Left renal pelvis (tissue), 4 donors: ENCODE data around the gene PWWP2A. TPM values are rescaled to one million over a fixed set of nuclear protein-coding genes. Genes with fewer than 3 reads are reported as not detected.

Experiments
- DNase-seq, 4 donors: peaks; one replicate each; pipeline ENCODE4 v3.0.0-alpha.2; 2013; ENCODE audit warnings: low read depth in 4 of 4, low spot score in 3 of 4
- polyA plus RNA-seq, 4 donors: library from polyadenylated mRNA; unstranded; fragments of 120-200 nt; gene quantifications; one replicate each; pipeline ENCODE4 v1.2.1, GENCODE V29; 2013; ENCODE audit not compliant: insufficient read length in 4 of 4

PWWP2A gene
- polyA plus RNA-seq, 4 donors: 25.0 to 34.3 (median 33.0) TPM

GRCh38 chr5:160133071-160133917 is 14.0 kb upstream of the PWWP2A start:
- DNase-seq: peak in 2 of 4 donors; percentile 27 to 33

DNA sequence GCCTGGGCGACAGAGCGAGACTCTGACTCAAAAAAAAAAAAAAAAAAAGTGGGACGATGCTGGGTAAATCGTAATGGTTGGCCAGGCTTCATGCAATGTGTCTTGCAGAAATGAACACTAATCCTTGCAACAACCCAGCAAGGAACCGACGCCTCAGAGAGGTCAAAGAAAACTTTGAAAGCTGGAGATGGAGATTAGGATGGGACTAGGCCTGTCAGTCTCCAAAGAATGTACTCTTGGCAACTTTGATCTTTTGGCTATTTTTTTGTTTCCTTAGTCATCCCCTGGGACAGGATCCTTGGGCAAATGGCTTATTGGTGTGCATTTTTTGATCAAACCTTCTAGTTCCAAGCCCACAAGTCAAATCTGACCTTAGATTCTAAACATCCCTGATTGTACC is 10.6 kb upstream of the PWWP2A start:
- DNase-seq: no peak

DNA sequence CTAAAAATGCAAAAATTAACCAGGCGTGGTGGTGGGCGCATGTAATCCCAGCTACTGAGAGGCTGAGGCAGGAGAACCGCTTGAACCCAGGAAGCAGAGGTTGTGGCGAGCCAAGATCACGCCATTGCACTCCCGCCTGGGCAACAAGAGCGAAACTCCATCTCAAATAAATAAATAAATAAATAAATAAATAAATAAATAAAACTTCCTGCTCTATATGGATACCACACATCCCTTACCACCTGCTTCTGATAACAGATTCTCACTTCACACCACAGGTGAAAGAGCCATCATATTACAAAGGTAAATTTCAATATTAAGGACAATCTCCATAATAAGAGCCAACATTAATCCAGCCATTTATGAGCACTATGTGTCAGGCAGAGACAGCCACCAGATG is 9.4 kb upstream of the PWWP2A start:
- no peak for DNase-seq

- DNase-seq: no peak
Measured at GRCh38 chr5:160119905-160120266, 636 bp upstream of the PWWP2A start.

- DNase-seq: no peak
Measured at GRCh38 chr5:160118349-160119141, 705 bp downstream of the PWWP2A start.

GRCh38 chr5:160116991-160117390 is 2.3 kb downstream of the PWWP2A start:
- no peak for DNase-seq

DNA sequence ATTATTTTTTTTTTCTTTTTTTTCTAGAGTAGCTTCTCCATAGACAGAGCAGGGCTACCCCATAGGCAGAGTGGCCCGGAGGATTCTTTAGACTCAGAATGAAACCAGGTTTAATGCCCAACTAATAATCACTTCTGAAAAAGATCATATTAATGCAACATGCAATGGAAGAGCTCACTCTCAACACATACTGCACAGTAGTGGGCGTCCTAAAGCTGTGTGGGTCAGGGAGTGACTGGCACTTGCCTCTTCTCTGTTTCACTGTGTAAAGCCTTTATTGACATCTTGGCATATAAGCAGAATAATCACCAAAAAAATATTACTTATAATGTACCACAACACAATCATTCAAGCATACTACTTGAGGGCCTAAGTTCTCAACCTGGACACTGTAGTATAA is 11.1 kb downstream of the PWWP2A start:
- DNase-seq: no peak

DNA sequence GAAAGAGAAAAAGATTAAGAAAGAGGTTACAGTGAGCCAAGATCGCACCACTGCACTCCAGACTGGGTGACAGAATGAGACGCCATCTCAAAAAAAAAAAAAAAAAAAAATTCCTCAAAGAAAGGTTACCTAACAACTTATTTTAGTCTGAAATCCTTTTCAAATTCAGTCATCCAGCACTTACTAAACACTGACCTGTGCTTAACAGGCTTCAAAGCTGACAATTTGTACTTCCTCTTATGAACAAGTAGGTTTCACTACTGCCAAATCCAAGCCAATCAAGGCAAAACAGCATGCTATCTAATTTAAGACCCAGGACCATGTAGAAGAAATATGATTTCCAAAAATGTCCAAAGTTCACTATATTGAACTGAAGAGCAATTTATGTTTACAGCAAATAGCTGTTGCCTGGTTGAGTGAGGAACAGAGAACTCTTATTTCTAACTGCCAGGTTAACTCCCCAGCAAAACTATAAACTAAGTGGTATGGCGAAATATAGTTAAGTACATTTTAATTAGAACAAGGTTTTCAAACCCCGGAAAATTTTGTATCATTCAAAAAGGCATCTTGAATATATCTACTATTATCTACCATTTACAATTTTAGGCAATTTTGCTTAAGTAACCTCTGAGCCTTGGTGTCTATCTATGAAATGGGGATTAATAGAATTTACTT is 13.4 kb downstream of the PWWP2A start:
- DNase-seq: no peak

DNA sequence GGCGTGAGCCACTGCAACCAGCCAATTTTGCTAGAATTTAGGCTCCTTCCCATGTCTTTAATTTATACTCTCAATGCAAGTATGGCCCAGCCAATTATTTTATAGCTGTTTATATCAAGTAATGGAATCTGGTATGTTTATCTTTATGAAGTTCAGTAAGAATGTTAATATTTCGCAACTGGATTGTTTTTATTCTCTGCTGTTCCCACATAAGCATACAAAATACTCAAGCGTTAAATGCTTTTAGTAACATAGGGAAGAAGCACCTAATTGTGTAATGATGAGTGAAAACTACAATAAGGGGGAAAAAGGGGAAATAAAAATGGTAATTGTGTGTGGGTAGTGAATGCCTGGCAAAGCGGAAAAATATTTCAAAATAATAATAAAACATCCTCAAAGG is 21.3 kb downstream of the PWWP2A start:
- DNase-seq: no peak

DNA sequence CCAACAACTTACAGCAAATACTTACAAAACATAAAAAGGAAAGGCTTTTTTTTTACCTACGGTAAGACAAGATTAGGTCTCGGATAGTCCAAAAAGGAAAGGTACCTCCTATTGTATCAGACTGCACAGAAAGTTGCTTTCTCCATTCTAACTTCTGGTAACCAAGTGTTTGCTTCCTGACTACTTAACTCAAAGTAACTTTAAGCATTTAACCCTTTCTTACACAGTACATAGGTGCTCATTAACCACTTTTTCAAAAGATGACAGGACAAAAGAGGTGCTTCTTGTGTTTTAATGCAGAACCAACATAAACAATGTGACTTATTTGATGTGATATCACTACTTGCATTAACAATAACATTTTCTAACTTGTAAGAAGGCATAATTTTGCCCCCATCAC is 23.1 kb downstream of the PWWP2A start:
- DNase-seq: no peak

GRCh38 chr5:160092960-160093707 is 26.1 kb downstream of the PWWP2A start:
- no peak for DNase-seq

DNA sequence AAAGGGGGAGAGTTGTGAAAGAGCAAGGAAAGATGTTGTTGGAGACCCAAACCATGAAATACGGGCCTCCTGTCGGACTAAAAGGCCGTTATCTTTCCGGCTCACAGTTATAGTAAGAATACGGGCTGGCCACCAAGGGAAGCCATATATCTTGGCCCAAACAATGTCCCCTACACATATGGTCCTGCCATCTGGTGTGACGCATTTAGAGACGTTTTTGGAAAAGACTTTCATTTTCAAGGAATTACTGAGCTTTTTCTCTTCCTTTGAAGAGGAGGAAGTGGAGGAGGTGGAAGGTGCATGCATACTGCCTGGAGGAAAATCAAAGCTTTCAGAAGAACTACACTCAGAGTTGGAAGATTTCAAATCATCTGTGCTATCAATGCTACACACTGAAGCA is 26.7 kb downstream of the PWWP2A start:
- no peak for DNase-seq

DNA sequence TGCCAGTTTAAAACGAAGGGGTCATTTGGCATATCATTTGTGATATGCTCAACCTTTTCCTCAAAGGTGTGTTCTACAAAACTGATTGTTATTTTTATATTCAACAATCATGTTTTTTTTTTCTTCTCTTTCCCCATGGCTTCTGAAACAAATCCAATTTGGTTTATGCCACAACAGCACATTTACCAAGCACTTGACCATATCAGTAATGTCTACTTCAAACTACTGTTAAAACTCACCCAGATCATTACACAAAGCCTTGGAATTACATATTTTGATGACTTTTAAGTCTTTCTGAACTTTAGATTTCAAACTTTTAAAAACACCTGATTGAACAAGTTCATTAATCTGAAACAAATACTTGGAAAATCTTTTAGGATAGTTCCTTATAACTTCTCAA is 29.2 kb downstream of the PWWP2A start:
- DNase-seq: no peak

DNA sequence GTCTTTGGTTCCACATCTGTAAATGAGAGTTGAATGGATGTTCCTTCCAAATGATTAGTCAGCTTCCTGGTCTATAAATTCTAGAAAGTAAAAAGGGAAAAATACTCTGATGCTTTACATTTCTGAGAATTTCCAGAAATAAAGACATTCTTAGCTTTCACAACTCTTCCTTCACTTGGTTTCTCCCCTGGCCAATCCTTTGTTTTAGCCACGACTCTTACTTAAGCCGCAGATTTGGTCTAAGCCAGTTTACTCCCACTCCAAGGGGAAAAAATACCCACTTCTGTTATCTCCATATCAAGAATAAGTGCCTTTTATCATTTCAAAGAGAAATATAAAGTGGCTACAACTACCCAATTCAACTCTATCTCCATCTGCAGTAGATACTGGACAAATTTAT is 29.7 kb downstream of the PWWP2A start:
- no peak for DNase-seq

DNA sequence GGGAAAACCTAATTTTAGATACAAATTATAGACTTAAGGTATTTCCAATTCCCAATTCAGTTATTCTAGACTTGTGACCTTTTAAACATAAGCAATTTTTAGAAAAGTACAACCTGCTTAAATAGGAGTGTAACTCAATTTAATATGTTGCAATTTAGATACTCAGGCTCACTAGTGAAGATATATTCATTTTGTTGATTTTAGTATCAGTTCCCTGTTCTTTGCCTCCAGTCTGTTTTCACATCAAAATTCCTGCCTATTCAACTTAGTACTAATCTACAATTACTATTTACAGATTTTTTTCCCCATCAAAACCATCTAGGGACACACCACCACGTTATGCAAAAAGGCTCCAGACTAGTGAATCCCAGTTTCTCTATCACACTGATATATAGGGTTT is 30.4 kb downstream of the PWWP2A start:
- DNase-seq: no peak

GRCh38 chr5:160087199-160087598 is 32.1 kb downstream of the PWWP2A start:
- no peak for DNase-seq

- no peak for DNase-seq
Measured at GRCh38 chr5:160084144-160084543, 35.1 kb downstream of the PWWP2A start.

DNA sequence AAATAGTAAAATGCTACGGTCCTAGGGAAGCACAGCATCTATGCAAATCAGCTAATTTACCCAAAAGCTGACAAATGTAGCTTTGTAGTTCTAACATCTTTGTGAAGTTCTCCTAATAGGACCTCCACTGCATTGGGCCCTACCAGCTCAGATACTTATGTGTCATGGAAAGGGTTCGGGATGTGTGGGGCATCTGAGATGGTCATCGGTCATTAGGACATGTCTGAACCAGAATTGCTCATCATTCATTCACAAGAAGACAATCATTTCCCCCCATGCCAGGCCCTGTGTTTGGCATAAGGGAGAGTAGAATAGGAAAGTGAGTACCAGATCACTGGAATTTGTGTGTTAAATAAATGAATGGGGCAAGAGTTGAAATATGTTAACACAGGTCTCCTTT is 35.7 kb downstream of the PWWP2A start:
- DNase-seq: no peak

DNA sequence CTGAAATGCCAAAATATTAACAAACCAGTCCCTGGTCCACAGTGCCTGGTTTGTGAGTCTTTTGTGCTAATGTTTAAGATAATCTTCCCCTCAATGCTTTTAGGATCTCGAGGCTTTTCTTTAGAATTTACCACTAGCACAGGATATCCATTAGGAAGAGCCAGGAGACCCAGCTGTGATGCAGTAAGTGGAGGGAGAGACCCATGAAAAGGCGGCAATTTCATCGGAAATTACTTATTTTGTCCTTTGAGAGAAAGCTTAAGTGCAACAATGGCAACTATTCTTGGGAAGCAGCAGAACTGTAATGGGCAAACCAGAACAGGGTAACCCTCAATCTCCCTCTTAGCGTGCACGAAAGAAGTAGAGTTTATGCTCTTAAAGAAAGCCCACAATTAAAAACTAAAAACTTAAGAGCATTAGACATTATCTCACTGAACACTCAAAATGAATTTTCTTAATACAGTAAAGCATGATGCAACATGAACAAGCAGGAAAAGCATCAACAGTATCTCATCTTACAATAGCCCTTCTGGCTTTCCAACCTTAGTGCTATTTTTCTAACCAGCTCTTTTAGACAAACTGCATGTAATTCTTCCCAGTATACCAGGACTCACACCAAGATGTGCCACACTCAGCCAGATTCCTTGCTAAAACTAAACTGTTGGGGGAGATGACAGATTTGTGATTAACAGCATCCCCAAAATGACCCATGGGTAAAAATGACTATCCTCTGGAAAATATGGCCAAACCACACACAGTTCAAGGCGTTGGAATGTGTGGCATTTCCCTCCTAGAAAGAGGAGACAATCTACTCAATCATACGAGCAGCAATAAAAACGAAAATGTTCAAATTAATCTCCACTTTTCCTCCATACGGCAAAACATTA is 36.4 kb downstream of the PWWP2A start:
- DNase-seq: no peak

DNA sequence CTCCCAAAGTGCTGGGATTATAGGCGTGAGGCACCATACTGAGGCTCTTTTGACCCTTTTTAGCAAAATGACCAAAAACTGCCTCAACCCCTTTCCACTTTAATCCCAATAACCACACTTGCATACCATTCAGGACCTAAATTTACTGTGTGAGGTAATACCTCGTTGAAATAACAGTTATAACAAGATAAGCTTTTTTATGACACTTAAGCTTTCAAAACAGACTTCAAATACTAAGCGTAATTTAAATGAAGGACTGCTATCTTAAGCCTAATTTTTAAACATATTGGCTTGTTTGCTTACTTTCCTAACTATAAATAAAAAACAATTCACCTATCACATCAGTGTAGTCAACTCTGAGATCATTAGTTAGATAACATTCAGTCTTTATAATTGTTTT is 37.8 kb downstream of the PWWP2A start:
- DNase-seq: no peak
